SK-N-DZ (cell line): ENCODE measurements around the gene SPG11.

Experiments
- DNase-seq: peaks from one replicate; pipeline ENCODE4 v3.0.0-alpha.2; 2015; ENCODE audit warnings: low spot score
- small RNA-seq, 2 experiments: library from RNA; depleted of rRNA; stranded (forward); fragments of <200 nt; gene quantifications; one replicate each; pipeline ENCODE3, GENCODE V24; 2014

Gene SPG11

GRCh38 chr15:44529864-44530604 is 133.4 kb downstream of the SPG11 start:
- DNase-seq: no peak

GRCh38 chr15:44527241-44527640 is 136.2 kb downstream of the SPG11 start:
- DNase-seq: no peak

GRCh38 chr15:44525018-44525417 is 138.4 kb downstream of the SPG11 start:
- no peak for DNase-seq

GRCh38 chr15:44519537-44519936 is 143.9 kb downstream of the SPG11 start:
- DNase-seq: no peak

GRCh38 chr15:44516436-44516835 is 147.0 kb downstream of the SPG11 start:
- no peak for DNase-seq

Small RNAs within 50 kb of the gene (small RNA-seq; reads per million reads assigned to genes)
- gene RF00019: 0 reads per million in 2 experiments
